Ovary (tissue), 10 donors: ENCODE results near the gene TAS2R7. TPM values are rescaled to one million over a fixed set of nuclear protein-coding genes. Genes with fewer than 3 reads are reported as not detected.

Experiments used
- DNase-seq, 5 donors: peaks; one replicate each; pipeline ENCODE4 v3.0.0-alpha.2; 2019 to 2020
- H3K27ac ChIP-seq, 2 donors: fragments of 200-600 bp; one replicate each; pipeline versions ENCODE4 v1.5.1 to v1.8.0; 2019 to 2022
- H3K27me3 ChIP-seq: fragments of 200-600 bp; one replicate; pipeline ENCODE4 v1.8.0; 2022
- H3K36me3 ChIP-seq: fragments of 200-600 bp; sonication (generic); one replicate; pipeline ENCODE4 v1.5.1; 2019
- H3K4me1 ChIP-seq: one replicate; pipeline ENCODE4 v1.8.1; 2013; ENCODE audit warnings: mild to moderate bottlenecking, moderate library complexity; ENCODE audit not compliant: insufficient read depth
- H3K4me3 ChIP-seq: fragments of 200-600 bp; sonication (generic); one replicate; pipeline ENCODE4 v1.5.1; 2017
- H3K9me3 ChIP-seq, 2 donors: fragments of 200-600 bp in 1 of 2; sonication (generic) in 1 of 2; one replicate each; pipeline versions ENCODE4 v1.5.1 to v1.8.1; 2013 to 2019; ENCODE audit warnings: mild to moderate bottlenecking in 1 of 2, moderate library complexity in 1 of 2
- CTCF ChIP-seq, 3 donors: fragments of 450-650 bp in 2 of 3; fragments of 200-600 bp in 1 of 3; IDR thresholded peaks; one replicate each; pipeline versions ENCODE4 v1.5.1 to v1.8.0; 2016 to 2022; ENCODE audit warnings: antibody characterized with exemption in 3 of 3, mild to moderate bottlenecking in 1 of 3
- EP300 ChIP-seq: sonication (generic); formaldehyde crosslinking; IDR thresholded peaks from one replicate; pipeline ENCODE4 v1.6.1; 2017; ENCODE audit warnings: antibody characterized with exemption
- POLR2A ChIP-seq: fragments of 450-650 bp; IDR thresholded peaks from one replicate; pipeline ENCODE4 v1.6.1; 2017; ENCODE audit warnings: antibody characterized with exemption, mild to moderate bottlenecking, moderate library complexity
- WGBS, 3 donors: extraction: QIAGEN DNeasy Blood & Tissue Kit in 1 of 3; methylation state at CpG; one replicate each; pipeline versions ENCODE4 v1.1.5 to v1.1.7; 2013 to 2017; 5-methylcytosine and 5-hydroxymethylcytosine counted together
- intact Hi-C, 4 donors: fragments of 100-400 bp; cut with DNase I; formaldehyde crosslinking; loops; one replicate each; pipeline versions ENCODE4 v1.11.0 to v1.15.1; 2022 to 2023
- long read RNA-seq, 3 donors: library from polyadenylated mRNA in 2 of 3; unstranded in 2 of 3; transcript quantifications; one replicate each; pipeline ENCODE4 v2.0.0 and lab custom pipeline, GENCODE V29; 2021 to 2026
- polyA plus RNA-seq, 2 donors: library from polyadenylated mRNA; stranded (reverse); fragments of 200-250 nt in 1 of 2; fragments of 350-450 nt in 1 of 2; fragmentation: Illumina TruSeq in 1 of 2; extraction: RNeasy Lipid Tissue Mini Kit (QIAGEN cat#74804) in 1 of 2; gene quantifications; one replicate each; pipeline ENCODE4 v1.2.3, GENCODE V29; 2013 to 2014
- total RNA-seq, 7 donors: library from RNA; depleted of rRNA in 2 of 7; stranded (reverse); fragments of >200 nt in 2 of 7; fragmentation: NEBNext Ultra II Directional in 3 of 7; extraction: Animal tissue kit (Norgen Biotek cat#: 25700) in 3 of 7; gene quantifications; one replicate each; pipeline versions ENCODE4 v1.1.0 to v1.2.4, GENCODE V29; 2016 to 2023
- donor health status: DM: no; HTN: no; CAD: no; lungs with moderate emphysema.
- donor health status: DM: no; HTN: no; CAD: no.
- donor health status: Bipolar disorder and iron deficiency.
- donor health status: DM: yes; HTN: yes; CAD: no.
- donor health status: DM: no; HTN: no; CAD: no.
- donor health status: DM: yes; HTN: yes; CAD: no.

TAS2R7 gene, protein sequence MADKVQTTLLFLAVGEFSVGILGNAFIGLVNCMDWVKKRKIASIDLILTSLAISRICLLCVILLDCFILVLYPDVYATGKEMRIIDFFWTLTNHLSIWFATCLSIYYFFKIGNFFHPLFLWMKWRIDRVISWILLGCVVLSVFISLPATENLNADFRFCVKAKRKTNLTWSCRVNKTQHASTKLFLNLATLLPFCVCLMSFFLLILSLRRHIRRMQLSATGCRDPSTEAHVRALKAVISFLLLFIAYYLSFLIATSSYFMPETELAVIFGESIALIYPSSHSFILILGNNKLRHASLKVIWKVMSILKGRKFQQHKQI
- not detected for total RNA-seq
- not detected for polyA plus RNA-seq
- long read RNA-seq, donor 1, result 0 reads
- long read RNA-seq, donor 2, result 0 reads
- long read RNA-seq, donor 3, result 0 reads

GRCh38 chr12:10802587-10802986 lies at the start of gene TAS2R7:
TSS of gene TAS2R7 (minus strand) at chr12:10802627. CDS start at chr12:10802570, 57 bp downstream.
- Histone ChIP-seq H3K36me3 (no peaks in the 10 kb centered on the region), H3K4me3 (no peak within 1 kb of the TSS), H3K9me3 (no peaks in the 10 kb centered on the region), H3K27ac (no peak within 1 kb of the TSS), H3K4me1 (no peaks in the 10 kb centered on the region), H3K27me3 (no peaks in the 10 kb centered on the region)
- intact Hi-C loops, result no loop called here
- no peak for DNase-seq
- 48 to 55% (median 50%) methylated on average over 4 of the region's 4 CpGs for WGBS, 3 donors
- no peak for TF ChIP-seq EP300

- H3K4me3 ChIP-seq, result no peak overlapping the region
- no peaks in the 10 kb centered on the region for H3K4me1 ChIP-seq
- no peaks in the 10 kb centered on the region for H3K27me3 ChIP-seq
- H3K36me3 ChIP-seq, result no peaks in the 10 kb centered on the region
- WGBS, 3 donors, result 96 to 100% (median 97%) methylated on average over 4 of the region's 4 CpGs
- TF ChIP-seq CTCF (IDR thresholded peaks at IDR 0.05) (no peak), POLR2A (no peak), EP300 (no peak)
- DNase-seq, result no peak
- intact Hi-C loops, result no loop called here
- H3K9me3 ChIP-seq, result peaks cover 0 to 3% of the 10 kb centered on the region in 2 donors
- H3K27ac ChIP-seq, result no peak overlapping the region
These were observed 48.9 kb upstream of the TAS2R7 start for GRCh38 chr12:10851243-10851858.

GRCh38 chr12:10849425-10849878 lies 47.0 kb upstream of the TAS2R7 start, which contains the start of gene PRR4:
TSS of gene PRR4 (minus strand) at chr12:10849475. CDS start at chr12:10849437, 38 bp downstream.
- no peaks in the 10 kb centered on the region for H3K36me3 ChIP-seq
- no peaks in the 10 kb centered on the region for H3K4me1 ChIP-seq
- no peak for TF ChIP-seq EP300
- TF ChIP-seq CTCF (IDR thresholded peaks at IDR 0.05), result no peak
- TF ChIP-seq POLR2A, result no peak
- H3K27me3 ChIP-seq, result no peaks in the 10 kb centered on the region
- H3K9me3 ChIP-seq, result no peaks in the 10 kb centered on the region
- H3K4me3 ChIP-seq, result no peak within 1 kb of the TSS
- DNase-seq, result no peak
- H3K27ac ChIP-seq, result no peak within 1 kb of the TSS
- intact Hi-C loops, result no loop called here
- 95 to 97% (median 95%) methylated on average over 4 of the region's 4 CpGs for WGBS, 3 donors

DNA sequence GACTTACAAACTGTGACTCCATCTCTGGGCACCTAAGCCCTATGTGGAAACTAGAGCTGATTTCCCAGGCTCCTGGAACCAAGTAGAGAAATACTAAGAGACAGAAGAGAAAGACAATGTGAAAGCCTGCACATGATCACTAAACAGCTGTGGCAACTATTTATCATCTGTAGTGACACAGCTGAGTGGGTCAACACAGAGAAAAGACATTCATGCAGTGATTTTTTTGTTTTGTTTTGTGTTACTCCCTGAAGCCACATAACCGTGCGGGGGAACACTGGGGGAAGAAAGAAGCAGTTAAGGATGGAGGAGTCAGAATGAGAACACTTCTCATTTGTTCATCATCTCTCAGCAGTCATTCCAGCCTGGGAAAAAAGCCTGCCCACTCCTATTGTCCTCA lies 45.3 kb upstream of the TAS2R7 start:
- Histone ChIP-seq H3K27me3 (no peaks in the 10 kb centered on the region), H3K9me3 (no peaks in the 10 kb centered on the region), H3K4me3 (no peak overlapping the region), H3K4me1 (no peaks in the 10 kb centered on the region), H3K27ac (no peak overlapping the region), H3K36me3 (no peaks in the 10 kb centered on the region)
- no peak for TF ChIP-seq EP300
- TF ChIP-seq POLR2A, result no peak
- TF ChIP-seq CTCF (IDR thresholded peaks at IDR 0.05), result no peak
- intact Hi-C loops, result no loop called here
- no peak for DNase-seq
- 9 to 20% (median 13%) methylated on average over 2 of the region's 2 CpGs for WGBS, 3 donors

GRCh38 chr12:10842862-10843261 lies 40.4 kb upstream of the TAS2R7 start:
- H3K4me1 ChIP-seq, result no peaks in the 10 kb centered on the region
- TF ChIP-seq EP300, result no peak
- no peak for TF ChIP-seq POLR2A
- TF ChIP-seq CTCF (IDR thresholded peaks at IDR 0.05), result no peak
- H3K27me3 ChIP-seq, result no peaks in the 10 kb centered on the region
- H3K27ac ChIP-seq, result no peak overlapping the region
- no peaks in the 10 kb centered on the region for H3K9me3 ChIP-seq
- no peaks in the 10 kb centered on the region for H3K36me3 ChIP-seq
- H3K4me3 ChIP-seq, result no peak overlapping the region
- intact Hi-C loops, result no loop called here
- DNase-seq, result no peak
- 94 to 100% (median 97%) methylated on average over 2 of the region's 2 CpGs for whole genome bisulfite sequencing, 3 donors
